Loucy (cell line): ENCODE measurements around the gene TSPAN8.

Experiments used
- H2AFZ ChIP-seq: fragments of 200-600 bp; sonication (generic); 2 replicates; pipeline ENCODE4 v1.6.0; 2016; ENCODE audit warnings: antibody characterized with exemption, mild to moderate bottlenecking, low read length, moderate library complexity
- H3F3A ChIP-seq: fragments of 200-600 bp; 2 replicates; pipeline ENCODE4 v1.6.0; 2016; ENCODE audit warnings: antibody characterized with exemption, low read depth, mild to moderate bottlenecking
- H3K27me3 ChIP-seq: fragments of 200-600 bp; sonication (generic); 2 replicates; pipeline ENCODE4 v1.6.1; 2014; ENCODE audit warnings: low read length, mild to moderate bottlenecking; ENCODE audit not compliant: insufficient read depth, poor library complexity, severe bottlenecking
- H3K36me3 ChIP-seq: fragments of 200-600 bp; sonication (generic); 2 replicates; pipeline ENCODE4 v1.6.1; 2016; ENCODE audit warnings: low read length; ENCODE audit not compliant: insufficient read depth
- H3K4me1 ChIP-seq: fragments of 200-600 bp; sonication (generic); 2 replicates; pipeline ENCODE4 v1.5.1; 2014; ENCODE audit warnings: low read length, mild to moderate bottlenecking; ENCODE audit not compliant: insufficient read depth, poor library complexity, severe bottlenecking
- H3K4me2 ChIP-seq: fragments of 200-600 bp; sonication (generic); 2 replicates; pipeline ENCODE4 v1.6.0; 2014; ENCODE audit warnings: antibody characterized with exemption, low read length, low read depth, mild to moderate bottlenecking; ENCODE audit not compliant: poor library complexity, severe bottlenecking
- H3K4me3 ChIP-seq: fragments of 200-600 bp; sonication (generic); 2 replicates; pipeline ENCODE4 v1.5.1; 2014; ENCODE audit warnings: low read length, mild to moderate bottlenecking, mixed read lengths; ENCODE audit not compliant: poor library complexity, severe bottlenecking
- H3K79me2 ChIP-seq: fragments of 200-600 bp; sonication (generic); 2 replicates; pipeline ENCODE4 v1.6.1; 2014; ENCODE audit warnings: low read length; ENCODE audit not compliant: insufficient read depth
- H3K9ac ChIP-seq: fragments of 200-600 bp; sonication (generic); 2 replicates; pipeline ENCODE4 v1.6.0; 2014; ENCODE audit warnings: mild to moderate bottlenecking, low read depth, low read length, moderate library complexity; ENCODE audit not compliant: poor library complexity, severe bottlenecking
- H3K9me2 ChIP-seq: fragments of 200-600 bp; sonication (generic); replicated peaks from 2 replicates; pipeline ENCODE4 v1.6.1; 2016; ENCODE audit warnings: low read depth, low read length, mixed read lengths
- H3K9me3 ChIP-seq: fragments of 200-600 bp; sonication (generic); 2 replicates; pipeline ENCODE4 v1.6.1; 2014; ENCODE audit warnings: mild to moderate bottlenecking, antibody characterized with exemption, low read length, low read depth; ENCODE audit not compliant: insufficient read depth
- H4K20me1 ChIP-seq: fragments of 200-600 bp; sonication (generic); 2 replicates; pipeline ENCODE4 v1.6.0; 2014; ENCODE audit warnings: antibody characterized with exemption, low read length, mild to moderate bottlenecking; ENCODE audit not compliant: insufficient read depth, poor library complexity, severe bottlenecking
- EZH2phosphoT487 ChIP-seq: fragments of 200-600 bp; IDR thresholded peaks from 2 replicates; pipeline ENCODE4 v1.6.1; 2018; ENCODE audit warnings: antibody characterized with exemption, mild to moderate bottlenecking, moderate library complexity, borderline replicate concordance
- TF ChIP-seq, protein P1 (sequence below): fragments of 200-600 bp; sonication (generic); conservative IDR thresholded peaks from 2 replicates; pipeline ENCODE4 v1.5.1; 2014; ENCODE audit warnings: mild to moderate bottlenecking, antibody characterized with exemption, low read length

Gene TSPAN8

DNA sequence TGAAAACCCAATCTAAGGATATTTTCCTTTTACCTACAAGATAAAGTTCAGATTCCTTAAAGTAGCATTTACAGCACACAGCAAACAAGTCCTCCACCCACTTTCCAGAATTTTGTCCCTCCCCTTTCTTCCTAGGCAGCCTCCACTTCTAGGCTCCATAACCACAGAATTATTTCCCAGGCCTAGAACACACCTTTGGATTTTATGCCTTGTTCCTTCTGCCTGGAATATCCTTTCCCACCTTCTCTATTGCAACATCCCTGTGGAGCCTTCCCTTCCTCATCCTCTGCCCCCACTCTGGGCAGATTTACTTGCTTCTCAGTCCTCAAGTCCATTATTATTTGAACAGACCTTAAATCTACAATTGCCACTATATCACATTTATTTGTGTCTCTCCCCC lies 2.1 kb upstream of the TSPAN8 start:
- no peak overlapping the region for H3K4me2 ChIP-seq

DNA sequence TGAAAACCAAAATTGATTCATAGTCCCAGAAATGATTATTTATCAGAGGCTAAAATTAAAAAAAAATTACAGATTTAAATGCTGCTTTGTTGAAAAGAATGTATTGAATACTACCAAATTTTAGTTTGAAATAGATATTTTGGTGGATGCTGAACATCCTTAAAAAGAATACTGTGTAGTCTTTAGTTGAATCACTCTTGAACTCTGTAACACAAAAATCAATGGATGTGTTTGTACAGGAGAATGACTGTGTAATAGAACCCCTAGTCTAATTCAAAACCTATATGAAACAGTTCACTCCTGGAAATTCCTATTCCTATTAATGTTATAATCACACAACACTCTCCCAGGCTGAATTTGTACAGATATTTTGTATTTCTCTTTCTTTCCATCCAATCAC lies 1.5 kb upstream of the TSPAN8 start:
- peaks cover 4% of the 10 kb centered on the region for H3K4me1 ChIP-seq
- no peaks in the 10 kb centered on the region for H3K9me2 ChIP-seq
- no peak overlapping the region for H2AFZ ChIP-seq
- no peaks in the 10 kb centered on the region for H4K20me1 ChIP-seq
- no peak for TF ChIP-seq EZH2phosphoT487
- TF ChIP-seq, protein P1, sequence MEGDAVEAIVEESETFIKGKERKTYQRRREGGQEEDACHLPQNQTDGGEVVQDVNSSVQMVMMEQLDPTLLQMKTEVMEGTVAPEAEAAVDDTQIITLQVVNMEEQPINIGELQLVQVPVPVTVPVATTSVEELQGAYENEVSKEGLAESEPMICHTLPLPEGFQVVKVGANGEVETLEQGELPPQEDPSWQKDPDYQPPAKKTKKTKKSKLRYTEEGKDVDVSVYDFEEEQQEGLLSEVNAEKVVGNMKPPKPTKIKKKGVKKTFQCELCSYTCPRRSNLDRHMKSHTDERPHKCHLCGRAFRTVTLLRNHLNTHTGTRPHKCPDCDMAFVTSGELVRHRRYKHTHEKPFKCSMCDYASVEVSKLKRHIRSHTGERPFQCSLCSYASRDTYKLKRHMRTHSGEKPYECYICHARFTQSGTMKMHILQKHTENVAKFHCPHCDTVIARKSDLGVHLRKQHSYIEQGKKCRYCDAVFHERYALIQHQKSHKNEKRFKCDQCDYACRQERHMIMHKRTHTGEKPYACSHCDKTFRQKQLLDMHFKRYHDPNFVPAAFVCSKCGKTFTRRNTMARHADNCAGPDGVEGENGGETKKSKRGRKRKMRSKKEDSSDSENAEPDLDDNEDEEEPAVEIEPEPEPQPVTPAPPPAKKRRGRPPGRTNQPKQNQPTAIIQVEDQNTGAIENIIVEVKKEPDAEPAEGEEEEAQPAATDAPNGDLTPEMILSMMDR, result no peak
- no peaks in the 10 kb centered on the region for H3K27me3 ChIP-seq
- H3K9ac ChIP-seq, result no peak overlapping the region
- H3K4me2 ChIP-seq, result no peak overlapping the region
- no peaks in the 10 kb centered on the region for H3F3A ChIP-seq
- H3K9me3 ChIP-seq, result no peaks in the 10 kb centered on the region
- H3K79me2 ChIP-seq, result no peaks in the 10 kb centered on the region
- H3K4me3 ChIP-seq, result no peak overlapping the region
- H3K36me3 ChIP-seq, result no peaks in the 10 kb centered on the region

More for the DNA sequence above, 2.1 kb upstream of the TSPAN8 start:
- Histone ChIP-seq H4K20me1 (no peaks in the 10 kb centered on the region), H3K9me2 (no peaks in the 10 kb centered on the region), H3F3A (no peaks in the 10 kb centered on the region), H2AFZ (no peak overlapping the region), H3K9me3 (no peaks in the 10 kb centered on the region), H3K4me1 (peaks cover 4% of the 10 kb centered on the region), H3K79me2 (no peaks in the 10 kb centered on the region), H3K9ac (no peak overlapping the region), H3K27me3 (no peaks in the 10 kb centered on the region), H3K36me3 (no peaks in the 10 kb centered on the region), H3K4me3 (no peak overlapping the region)
- TF ChIP-seq EZH2phosphoT487, result no peak
- TF ChIP-seq, protein P1, result no peak

DNA sequence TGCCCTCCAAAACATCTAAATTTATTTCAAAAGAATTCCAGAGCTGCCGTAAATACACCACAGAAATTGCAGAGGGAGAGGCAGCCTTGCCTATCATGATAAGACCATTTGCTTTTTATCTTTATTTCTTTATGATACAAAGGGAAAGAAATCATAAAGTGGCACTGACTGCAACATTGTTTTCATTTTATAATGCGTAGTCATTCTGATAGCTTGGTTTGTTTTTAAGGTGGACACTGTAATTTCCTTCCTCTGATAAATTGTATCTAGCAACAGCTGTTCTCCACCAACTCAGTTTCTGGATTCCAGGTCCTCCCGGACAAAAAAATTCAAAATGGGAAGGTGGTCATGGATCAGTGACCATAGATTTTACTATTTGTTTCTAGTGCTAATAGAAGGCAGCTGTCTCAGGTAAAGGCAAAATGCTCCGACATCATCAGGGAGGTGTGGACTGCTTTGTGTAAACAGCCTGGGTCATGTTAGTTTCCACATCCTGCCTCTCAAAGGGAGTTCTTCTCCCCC lies 623 bp upstream of the TSPAN8 start:
- no peak overlapping the region for H3K4me2 ChIP-seq
- no peaks in the 10 kb centered on the region for H3F3A ChIP-seq
- no peak overlapping the region for H3K9ac ChIP-seq
- no peaks in the 10 kb centered on the region for H3K9me2 ChIP-seq
- H3K79me2 ChIP-seq, result no peaks in the 10 kb centered on the region
- H3K4me3 ChIP-seq, result no peak overlapping the region
- no peaks in the 10 kb centered on the region for H3K36me3 ChIP-seq
- H3K27me3 ChIP-seq, result no peaks in the 10 kb centered on the region
- no peaks in the 10 kb centered on the region for H4K20me1 ChIP-seq
- TF ChIP-seq EZH2phosphoT487, result no peak
- TF ChIP-seq, protein P1, result no peak
- peaks cover 4% of the 10 kb centered on the region for H3K4me1 ChIP-seq
- no peaks in the 10 kb centered on the region for H3K9me3 ChIP-seq
- no peak overlapping the region for H2AFZ ChIP-seq
